NCI-H1105 treated with DMSO at 0.1 percent for 48 hours (cell line): ENCODE measurements around the gene PNPLA1.
A peak's percentile ranks its signal among the peaks of the same experiment; 100 is the strongest.
"Not testable (repeated sequence)": the region's sequence is repeated elsewhere in the genome, so short reads cannot be mapped to it uniquely, and the experiment has no call there.

Experiments
- DNase-seq: peaks from one replicate; lab custom pipeline; 2025; lab: John Stamatoyannopoulos, UW

PNPLA1 gene

DNA sequence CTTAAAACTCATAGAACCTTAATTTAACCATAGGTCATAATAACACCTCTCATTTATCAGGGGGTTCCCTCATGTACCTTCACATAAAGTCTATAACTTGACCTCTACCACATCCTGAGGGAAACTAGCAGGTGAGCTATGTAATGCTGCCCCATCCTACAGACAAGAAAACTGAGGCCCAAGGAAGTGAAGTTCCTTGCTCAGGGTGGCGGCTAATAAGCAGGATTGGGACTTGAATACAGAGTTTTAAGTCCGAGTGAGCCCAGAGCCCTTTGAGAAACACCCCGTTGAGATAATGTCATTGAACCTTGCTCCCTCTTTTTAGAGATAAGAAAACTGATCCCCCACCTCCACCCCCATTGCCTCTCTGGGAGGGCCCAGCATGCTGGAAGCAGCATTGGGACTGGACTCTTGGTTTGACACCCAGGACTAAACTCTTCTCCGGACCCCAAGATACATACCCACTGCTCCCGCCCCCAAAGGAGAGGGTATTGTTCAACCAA, 66.4 kb downstream of the PNPLA1 start:
- DNase-seq: no peak

DNA sequence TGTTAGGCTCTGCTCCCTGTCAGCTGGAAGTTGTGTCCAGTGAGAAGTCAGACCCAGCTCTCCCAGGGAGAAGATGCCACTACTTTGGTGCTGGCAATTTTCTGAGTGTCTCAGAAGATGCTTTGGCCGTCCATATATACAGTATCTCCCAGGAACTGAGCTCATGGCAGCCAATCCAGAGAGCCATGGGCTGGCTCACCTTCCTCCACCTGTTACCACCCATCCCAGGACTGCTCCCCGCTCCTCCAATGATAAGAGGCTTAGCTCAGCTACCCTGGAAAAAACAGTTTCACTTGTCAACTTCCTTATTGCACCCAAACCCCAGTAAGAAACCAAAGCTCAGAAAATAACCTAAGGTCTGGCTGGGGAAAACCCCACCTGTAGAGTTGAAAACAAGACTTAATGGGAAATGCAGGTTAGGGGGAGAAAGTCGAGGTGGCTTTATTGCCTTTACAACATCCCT, 67.0 kb downstream of the PNPLA1 start, which contains the start of gene BNIP5:
BNIP5 (minus strand) TSS at position 110 of the 463 bp plus-strand sequence. CDS start 6,198 bp downstream, outside the sequence.
- DNase-seq: no peak

DNA sequence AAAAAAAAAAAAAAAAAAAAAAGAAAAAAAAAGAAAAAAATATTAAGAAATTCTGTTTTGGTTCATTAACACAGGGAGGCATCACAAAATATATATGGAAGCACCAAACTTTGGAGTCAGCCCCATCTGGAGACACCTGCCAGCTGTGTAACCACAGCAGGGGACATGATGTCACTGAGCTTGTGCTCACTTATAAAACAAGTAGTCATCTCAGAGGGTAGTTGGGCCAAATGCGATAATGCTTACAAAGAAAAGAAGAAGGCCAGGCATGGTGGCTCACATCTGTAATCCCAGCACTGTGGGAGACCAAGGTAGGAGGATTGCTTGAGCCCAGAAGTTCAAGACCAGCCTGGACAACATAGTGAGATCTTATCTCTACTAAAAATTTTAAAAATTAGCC, 68.0 kb downstream of the PNPLA1 start:
- DNase-seq: no peak

DNA sequence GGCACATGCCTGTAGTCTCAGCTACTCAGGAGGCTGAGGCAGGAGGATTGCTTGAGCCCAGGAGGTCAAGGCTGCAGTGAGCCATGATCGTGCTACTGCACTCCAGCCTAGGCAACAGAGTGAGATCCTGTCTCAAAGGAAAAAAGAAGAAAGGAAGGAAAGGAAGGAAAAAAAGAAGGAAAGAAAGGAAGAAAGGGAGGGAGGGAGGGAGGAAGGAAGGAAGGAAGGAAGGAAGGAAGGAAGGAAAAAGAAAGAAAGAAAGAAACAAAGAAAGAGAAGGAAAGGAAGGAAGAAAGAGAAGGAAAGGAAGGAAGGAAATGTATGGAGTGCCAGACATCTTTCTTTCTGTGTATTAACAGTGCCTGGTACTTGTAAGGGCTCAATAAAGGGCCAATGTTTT, 68.4 kb downstream of the PNPLA1 start:
- DNase-seq: not testable (repeated sequence)

DNA sequence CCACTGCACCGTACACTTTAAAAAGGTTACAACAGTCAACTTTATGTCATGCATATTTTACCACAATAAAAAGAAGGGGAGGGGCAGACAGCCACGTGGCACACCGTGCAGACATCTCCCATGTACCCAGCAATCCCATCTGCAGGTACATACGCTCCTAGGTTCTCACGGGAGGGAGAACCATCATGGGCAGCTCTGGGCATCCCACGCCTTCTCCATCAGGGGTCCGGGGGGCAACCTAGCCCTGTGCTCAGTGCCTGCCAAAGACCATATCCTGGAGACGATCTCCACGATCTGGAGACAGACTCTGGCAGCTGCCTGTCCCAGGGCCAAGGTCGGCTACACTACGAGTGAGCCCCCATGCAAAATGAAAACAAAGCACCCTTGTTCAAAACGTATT, 69.3 kb downstream of the PNPLA1 start:
- DNase-seq: no peak

DNA sequence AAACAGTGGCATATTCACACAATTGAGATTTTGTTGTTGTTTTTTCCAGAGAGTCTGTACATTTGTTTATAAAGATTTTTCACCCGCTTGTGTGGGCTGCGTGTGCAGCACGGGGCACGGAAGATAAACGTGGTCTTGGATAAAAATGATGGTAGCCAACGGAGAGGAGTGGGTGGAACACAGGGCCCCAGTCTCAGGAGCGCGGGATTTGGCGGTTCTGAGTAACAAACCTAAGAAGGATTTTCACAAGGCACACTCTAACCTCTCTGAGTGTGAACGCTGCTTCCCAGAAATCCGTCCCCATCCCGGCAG, 70.4 kb downstream of the PNPLA1 start:
- no peak for DNase-seq

DNA sequence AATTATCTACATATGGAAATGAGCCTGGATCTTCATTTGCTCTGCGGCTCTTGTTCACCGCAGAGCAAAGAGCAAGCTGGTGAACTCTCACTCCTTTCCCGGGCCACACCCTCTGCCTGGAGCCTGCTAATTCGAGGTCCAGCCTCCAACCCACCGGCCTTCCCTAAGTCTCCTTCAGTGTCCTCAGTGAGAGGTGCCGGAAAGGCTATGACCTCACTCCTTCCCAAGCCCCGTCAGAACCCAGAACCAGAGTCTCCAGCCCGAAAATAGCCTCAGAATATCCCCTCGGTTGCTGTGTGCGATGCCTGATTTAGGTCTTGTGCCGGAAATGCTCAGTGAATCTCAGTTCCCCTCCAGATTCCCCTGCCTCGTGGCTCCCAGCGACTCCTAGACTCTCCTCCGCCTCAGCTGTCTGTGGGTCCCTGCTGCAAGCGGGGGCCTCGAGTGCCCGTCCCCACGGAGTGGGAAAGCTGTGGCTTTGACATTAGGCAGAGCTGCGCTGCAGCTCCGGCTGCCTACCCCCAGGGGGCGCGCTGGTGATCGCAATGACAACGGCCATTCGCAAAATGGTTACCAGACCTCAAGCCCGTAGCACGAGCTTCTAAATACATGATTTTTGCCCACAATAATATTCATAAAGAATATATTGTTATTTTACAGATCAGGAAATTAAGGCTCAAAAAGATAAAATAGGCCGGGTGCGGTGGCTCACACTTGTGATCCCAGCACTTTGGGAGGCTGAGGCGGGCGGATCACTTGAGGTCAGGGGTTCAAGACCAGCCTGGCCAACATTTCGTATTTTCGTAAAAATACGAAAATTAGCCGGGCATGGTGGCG, 71.0 kb downstream of the PNPLA1 start:
- DNase-seq: no peak

DNA sequence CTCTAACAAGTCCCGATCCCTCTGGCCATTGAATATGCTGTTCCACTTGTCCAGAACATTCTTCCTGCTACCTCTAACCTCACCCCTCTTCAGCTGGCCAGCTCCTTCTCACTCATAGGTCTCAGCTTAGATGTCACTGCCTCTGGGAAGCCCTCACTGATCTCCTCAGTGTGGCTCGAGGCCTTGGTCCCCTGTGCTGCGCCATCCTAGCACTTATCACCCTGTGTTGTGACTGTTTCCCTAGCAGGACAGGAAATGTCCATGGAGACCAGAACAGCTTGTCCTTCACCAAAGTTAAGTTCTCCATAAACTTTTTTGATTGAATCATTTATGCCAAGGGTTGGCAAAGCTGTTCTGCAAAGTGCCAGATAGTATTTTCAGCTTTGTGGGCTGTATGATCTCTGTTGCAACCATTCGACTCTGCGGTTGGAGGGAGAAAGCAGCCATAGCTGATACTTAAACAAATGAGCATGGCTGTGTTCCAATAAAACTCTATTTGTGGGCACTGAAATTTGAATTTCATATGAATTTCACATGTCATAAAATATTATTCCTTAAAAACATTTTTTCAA, 73.3 kb downstream of the PNPLA1 start:
- no peak for DNase-seq

DNA sequence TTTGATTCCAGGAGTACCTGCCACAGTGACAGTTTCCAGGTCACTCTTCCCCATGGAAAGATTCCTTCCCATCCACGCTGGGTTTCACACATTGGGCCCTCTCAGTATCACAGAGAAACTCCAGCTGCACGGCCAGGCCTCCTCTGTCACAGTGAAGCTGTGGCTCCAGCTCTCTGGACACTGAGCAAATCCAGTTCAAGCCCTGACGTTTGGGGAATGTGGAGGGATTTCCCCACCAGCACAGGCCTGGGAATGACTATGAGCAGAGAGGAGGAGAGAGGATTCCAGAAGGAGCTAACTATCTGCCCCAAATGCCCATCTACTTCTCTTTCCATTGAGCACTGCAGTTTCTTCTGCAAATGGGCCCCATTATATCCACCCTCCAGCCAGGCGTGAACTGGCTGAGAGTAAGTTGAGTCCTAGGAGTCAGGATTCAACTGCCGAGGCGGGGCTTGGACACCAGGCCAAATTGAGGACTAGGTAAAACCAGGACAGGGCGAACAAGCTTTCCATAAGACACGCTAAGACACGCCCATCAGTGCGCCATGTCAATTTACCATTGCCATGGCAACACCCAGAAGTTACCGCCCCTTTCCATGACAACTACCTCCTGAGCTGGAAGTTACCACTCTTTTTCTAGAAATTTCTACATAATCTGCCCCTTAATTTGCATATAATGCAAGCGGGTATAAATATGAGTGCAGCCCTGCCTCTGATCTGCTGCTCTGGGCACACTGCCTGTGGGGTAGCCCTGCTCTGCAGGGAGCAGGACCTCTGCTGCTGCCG, 76.0 kb downstream of the PNPLA1 start:
- no peak for DNase-seq

DNA sequence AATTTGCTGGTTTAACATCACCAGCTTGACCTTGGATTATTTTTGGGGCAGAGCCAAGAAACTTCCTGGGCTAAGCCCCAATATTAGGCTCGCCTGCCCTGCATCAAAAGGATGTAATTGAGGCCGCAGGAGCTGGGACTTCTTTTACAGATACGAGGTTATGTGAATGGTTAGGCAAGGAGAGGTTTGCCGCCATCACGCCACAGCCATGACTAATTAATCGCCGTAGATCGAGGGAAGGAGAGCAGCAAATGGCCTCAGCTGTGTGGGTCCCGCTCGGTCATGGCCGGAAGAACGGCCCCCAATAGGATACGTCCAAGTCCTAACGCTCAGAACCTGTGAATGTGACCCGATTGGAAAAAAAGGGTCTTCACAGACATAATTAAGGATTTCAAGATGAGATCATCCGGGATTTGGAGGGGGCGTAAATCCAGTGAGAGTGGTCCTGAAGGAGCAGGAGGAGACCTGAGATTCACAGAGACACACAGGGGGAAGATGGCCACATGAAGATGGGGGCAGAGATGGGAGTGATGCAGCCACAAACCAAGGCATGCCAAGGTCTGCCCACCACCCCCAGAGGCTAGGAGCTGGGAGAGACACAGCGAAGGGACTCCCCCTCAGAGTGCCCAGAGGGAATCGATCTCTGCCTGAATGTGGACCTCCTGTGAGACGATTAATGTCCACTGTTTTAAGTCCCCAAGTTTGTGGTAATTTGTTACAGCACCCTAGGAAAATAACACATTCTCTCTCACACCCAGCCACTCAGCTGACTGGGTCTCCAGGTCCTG, 76.8 kb downstream of the PNPLA1 start:
- no peak for DNase-seq

DNA sequence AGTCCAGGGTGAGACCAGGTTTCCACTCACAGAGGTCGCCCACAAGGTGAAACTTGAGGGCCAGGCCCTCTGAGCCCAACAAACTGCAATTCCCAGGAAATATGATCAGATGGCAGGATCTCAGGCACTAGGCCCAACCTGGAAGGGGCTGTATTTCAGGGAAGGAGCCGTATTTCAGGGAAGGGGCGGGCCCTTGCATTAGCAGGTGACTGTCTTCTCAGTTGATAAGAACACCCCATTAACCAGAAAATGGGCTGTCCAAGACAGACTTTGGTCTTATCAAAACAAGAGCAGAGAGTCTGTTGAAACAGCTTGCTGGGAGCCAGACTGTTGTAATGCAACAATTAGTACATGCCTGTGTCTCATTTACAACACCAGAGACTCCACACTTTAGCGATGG, 77.8 kb downstream of the PNPLA1 start:
- DNase-seq: no peak

DNA sequence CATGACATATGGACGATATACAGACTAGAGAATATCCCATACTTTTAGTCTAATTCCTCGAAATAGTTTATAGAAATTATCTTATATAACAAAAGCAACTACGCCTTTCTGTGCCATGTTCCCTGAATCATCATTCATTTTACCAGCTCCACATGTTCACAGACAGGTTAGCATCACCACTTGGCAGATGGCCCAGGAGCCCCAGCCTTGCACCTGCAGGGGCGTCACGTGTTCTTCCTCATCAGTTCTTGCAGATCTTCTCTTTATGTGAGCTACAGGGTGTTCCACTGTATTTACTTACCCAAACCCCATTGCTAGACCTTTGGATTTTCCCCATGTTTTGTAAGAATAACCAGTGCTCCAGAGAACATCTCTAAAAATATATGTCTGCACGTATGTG, 79.4 kb downstream of the PNPLA1 start:
- peak; percentile 97 for DNase-seq

DNA sequence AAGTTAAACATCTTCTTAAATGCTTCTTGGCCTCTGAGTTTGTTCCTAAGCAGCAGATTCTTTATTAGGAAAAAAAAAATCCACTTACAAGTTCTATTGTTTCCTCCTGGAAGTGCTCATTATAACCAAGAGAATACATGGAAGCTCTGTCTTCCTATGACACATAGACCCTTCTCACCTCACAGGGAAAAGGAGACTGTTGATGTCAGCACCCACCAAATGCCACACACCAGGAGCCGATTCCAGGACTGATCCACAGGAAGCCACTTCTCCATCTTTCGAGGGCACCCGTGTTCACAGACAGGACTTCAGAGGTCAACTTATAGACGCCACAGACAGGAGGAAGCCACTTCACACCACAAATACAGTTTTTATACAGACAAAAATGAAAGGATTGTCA, 80.2 kb downstream of the PNPLA1 start:
- DNase-seq: no peak

DNA sequence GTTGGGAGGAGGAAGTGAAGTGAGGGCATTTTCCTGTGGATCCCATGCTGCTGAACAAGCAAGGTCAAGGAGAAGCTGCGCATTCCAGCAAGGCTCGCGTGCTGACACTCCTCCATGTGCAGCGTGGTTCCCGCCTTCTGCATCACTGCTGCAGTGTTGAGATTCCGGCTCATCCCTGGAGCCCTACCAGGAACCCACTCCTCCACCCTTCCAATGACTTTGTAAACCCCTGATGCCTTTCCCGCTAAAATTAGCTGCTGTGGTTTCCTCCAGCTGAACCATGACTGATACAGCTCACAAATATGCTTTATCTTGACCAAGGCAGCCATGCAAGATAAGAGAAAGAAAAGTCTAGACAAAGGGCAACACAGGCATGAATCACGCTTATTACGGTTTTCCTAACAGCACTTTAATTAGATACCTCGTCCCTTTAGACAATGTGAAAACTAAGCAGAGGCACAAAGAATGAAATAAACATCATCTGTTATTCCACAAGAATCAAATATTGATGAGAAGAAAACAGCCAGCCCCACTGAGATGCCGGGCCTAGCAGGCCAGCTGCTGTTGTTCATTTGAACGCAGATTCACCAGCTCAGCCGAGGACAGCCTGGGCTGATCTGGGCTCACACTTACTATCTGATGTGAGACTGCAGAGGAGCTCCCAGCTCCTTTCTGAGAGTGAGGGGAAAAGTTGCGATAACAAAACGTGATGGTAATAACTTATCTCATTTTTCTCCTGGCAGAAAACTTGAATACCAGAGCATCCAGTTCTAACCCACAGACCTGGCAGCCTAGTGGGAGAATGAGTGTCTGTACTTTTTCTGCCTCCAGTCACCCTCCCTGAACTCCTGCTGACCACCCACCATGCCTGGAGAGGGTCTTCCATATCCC, 81.1 kb downstream of the PNPLA1 start:
- DNase-seq: no peak

DNA sequence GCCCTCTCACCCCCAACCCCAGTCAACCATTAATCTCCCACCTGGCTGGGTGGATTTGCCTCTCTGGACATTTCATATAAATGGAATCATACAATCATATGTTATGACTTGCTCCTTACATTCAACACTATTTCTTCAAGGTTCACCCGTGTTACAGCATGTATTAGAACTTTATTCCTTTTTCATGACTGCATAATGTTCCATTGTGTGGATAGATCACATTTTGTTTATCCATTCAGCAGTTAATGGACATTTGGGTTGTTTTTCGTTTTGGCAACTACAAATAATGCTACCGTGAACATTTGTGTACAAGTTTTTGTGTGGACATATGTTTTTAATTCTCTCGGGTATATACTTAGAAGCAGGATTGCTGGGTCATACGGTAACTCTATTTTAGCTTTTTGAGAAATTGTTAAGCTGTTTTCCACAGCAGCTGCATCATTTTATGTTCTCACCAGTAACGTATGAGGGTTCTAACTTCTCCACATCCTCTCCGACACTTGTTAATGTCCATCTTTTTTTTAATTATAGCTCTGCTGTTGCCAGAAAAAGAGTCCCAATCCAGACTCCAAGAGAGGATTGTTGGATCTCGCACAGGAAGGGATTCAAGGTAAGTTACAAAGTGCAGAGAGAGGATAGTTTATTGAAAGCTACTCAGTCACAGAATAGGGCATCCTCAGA, 82.8 kb downstream of the PNPLA1 start:
- DNase-seq: no peak

DNA sequence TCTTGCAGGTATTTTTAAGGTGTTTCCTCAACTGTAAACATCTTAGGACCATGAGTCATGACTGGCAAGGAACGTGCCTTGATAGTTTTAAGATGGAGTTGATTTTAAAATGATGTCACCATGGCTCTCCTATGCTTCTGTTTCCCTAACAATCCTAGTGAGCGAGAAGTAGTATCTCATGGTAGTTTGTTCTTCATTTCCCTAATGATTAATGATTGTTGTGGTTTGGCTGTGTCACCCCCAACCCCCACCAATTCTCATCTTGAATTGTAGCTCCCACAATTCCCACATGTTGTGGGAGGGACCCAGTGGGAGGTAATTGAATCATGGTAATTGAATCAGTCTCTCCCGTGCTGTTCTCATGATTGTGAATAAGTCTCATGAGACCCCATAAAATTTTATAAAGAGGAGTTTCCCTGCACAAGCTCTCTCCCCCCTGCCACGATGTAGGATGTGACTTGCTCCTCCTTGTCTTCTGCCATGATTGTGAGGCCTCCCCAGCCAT, 83.6 kb downstream of the PNPLA1 start:
- DNase-seq: no peak

DNA sequence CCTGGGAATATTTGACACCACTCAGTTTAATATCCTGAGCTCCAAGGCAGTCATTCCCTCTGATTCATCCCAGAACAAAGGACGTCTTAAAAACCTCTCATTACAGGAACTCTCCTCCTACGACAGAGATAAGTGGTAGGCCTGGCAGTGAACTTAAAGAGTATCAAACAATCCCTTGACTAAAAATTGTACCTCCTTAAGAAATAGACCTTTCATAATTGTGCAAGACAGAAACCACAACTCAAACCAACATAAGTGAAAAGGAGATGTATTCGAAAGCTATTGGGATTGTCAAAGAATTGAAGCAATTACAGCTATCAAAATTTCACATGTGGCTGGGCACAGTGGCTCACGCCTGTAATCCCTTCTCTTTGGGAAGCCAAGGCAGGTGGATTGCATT, 86.0 kb downstream of the PNPLA1 start:
- DNase-seq: no peak

DNA sequence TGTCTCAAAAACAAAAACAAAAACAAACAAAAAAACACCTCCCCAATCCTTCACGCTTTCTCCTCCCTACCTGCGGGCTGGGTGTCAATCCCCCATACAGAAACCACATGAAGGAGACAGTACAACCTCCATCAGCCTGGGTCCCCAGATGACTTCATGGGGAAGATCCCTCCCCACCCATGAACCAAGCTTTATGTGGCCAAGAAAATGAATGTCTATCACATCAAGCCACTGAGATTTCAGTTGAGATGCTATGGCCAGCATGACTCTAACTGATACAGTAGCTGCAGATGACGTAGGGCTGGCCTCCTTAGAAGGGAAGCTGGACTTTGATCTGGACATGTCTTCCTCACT, 88.0 kb downstream of the PNPLA1 start:
- no peak for DNase-seq
